Panc1 (cell line): Measurements from ENCODE around the gene TRIM39. TPM values are rescaled to one million over a fixed set of nuclear protein-coding genes. Genes with fewer than 3 reads are reported as not detected.

Source experiments
- ATAC-seq: fragments of 200-7000 bp; cut with Tn5 transposase; 2 replicates; pipeline ENCODE4 v1.9.1; 2020; ENCODE audit warnings: mild to moderate bottlenecking, moderate library complexity
- BruUV-seq: library from RNA; stranded (reverse); fragments of 400-500 nt; replicated peaks from 2 replicates; lab custom pipeline; 2021; lab: Mats Ljungman, UMichigan
- CTCF ChIA-PET: fragments of 300-600 bp; sonication (Branson Sonifier 250); formaldehyde crosslinking; loops from one replicate; lab custom pipeline; 2022; ENCODE audit warnings: antibody characterized with exemption; lab: Charles Lee
- POLR2A ChIA-PET: fragments of 300-600 bp; sonication (Branson Sonifier 250); formaldehyde crosslinking; loops from one replicate; lab custom pipeline; 2022; ENCODE audit warnings: antibody characterized with exemption; lab: Charles Lee
- DNase-seq: peaks from one replicate; pipeline ENCODE4 v3.0.0-alpha.2; 2010; ENCODE audit warnings: low read depth, low spot score
- H3K27ac ChIP-seq: 2 replicates; pipeline ENCODE4 v1.5.1; 2011; ENCODE audit warnings: mild to moderate bottlenecking, low read length, inconsistent platforms
- H3K27me3 ChIP-seq: fragments of 200-500 bp; sonication (Bioruptor generic); 2 replicates; pipeline ENCODE4 v1.6.0; 2014; ENCODE audit warnings: low read length, inconsistent platforms; ENCODE audit not compliant: control insufficient read depth, insufficient read depth
- H3K36me3 ChIP-seq: fragments of 200-500 bp; sonication (Bioruptor generic); 2 replicates; pipeline ENCODE4 v1.5.1; 2014; ENCODE audit warnings: inconsistent platforms, mild to moderate bottlenecking, low read length, moderate library complexity; ENCODE audit not compliant: control insufficient read depth, insufficient read depth
- H3K4me1 ChIP-seq: 2 replicates; pipeline ENCODE4 v1.5.1; 2011; ENCODE audit warnings: inconsistent platforms, mild to moderate bottlenecking, low read length, moderate library complexity; ENCODE audit not compliant: control insufficient read depth, insufficient read depth
- H3K4me3 ChIP-seq, 2 experiments: 2 replicates each; pipeline ENCODE4 v1.5.1; 2011 to 2012; ENCODE audit warnings: low read depth in 2 of 2, low read length in 2 of 2, mild to moderate bottlenecking in 2 of 2, inconsistent platforms in 1 of 2, moderate library complexity in 1 of 2
- H3K9me3 ChIP-seq: fragments of 200-500 bp; sonication (Bioruptor generic); 2 replicates; pipeline ENCODE4 v1.5.1; 2014; ENCODE audit warnings: low read depth, mild to moderate bottlenecking, inconsistent platforms, low read length, moderate library complexity; ENCODE audit not compliant: control insufficient read depth, insufficient read depth
- CTCF ChIP-seq: fragments of 450-650 bp; IDR thresholded peaks from 2 replicates; pipeline ENCODE4 v1.5.1; 2017; ENCODE audit warnings: mild to moderate bottlenecking
- POLR2AphosphoS5 ChIP-seq: IDR thresholded peaks from 2 replicates; pipeline ENCODE4 v1.6.1; 2012; ENCODE audit warnings: mild to moderate bottlenecking, low read depth, low read length, moderate library complexity
- SIN3A ChIP-seq: IDR thresholded peaks from 2 replicates; pipeline ENCODE4 v1.6.1; 2012; ENCODE audit warnings: low read depth, mild to moderate bottlenecking, low read length, moderate library complexity, borderline replicate concordance; ENCODE audit not compliant: insufficient read depth
- TCF7L2 ChIP-seq: IDR thresholded peaks from 2 replicates; pipeline ENCODE4 v1.6.1; 2011; ENCODE audit warnings: mild to moderate bottlenecking, low read depth, low read length, inconsistent platforms
- in situ Hi-C: cut with HindIII; loops from 2 replicates; pipeline ENCODE4 v1.10.0; 2016; ENCODE audit warnings: low sequenced_read_pairs, low pct_unique_long_range_greater_than_20kb
- intact Hi-C: fragments of 100-400 bp; cut with micrococcal nuclease; formaldehyde crosslinking; loops from one replicate; pipeline ENCODE4 v1.10.0; 2022; ENCODE audit not compliant: unreplicated experiment
- total RNA-seq: library from RNA; stranded (reverse); gene quantifications from one replicate; pipeline ENCODE4 v1.2.1, GENCODE V29; 2021; ENCODE audit not compliant: unreplicated experiment
- TF ChIP-seq, protein P1 (sequence below), 2 experiments: IDR thresholded peaks; 2 replicates each; pipeline ENCODE4 v1.6.1; 2011 to 2012; ENCODE audit warnings: low read depth in 2 of 2, control low read depth in 1 of 2, low read length in 1 of 2, mild to moderate bottlenecking in 1 of 2, moderate library complexity in 1 of 2; ENCODE audit not compliant: insufficient read depth in 1 of 2

Gene TRIM39
- total RNA-seq, 1 experiment from 2014 or later: 13.4 TPM

GRCh38 chr6:30287139-30287538 lies 39.6 kb upstream of the TRIM39 start:
- no peak for TF ChIP-seq POLR2AphosphoS5
- no peak for TF ChIP-seq CTCF
- no peak for TF ChIP-seq TCF7L2
- TF ChIP-seq, protein P1, sequence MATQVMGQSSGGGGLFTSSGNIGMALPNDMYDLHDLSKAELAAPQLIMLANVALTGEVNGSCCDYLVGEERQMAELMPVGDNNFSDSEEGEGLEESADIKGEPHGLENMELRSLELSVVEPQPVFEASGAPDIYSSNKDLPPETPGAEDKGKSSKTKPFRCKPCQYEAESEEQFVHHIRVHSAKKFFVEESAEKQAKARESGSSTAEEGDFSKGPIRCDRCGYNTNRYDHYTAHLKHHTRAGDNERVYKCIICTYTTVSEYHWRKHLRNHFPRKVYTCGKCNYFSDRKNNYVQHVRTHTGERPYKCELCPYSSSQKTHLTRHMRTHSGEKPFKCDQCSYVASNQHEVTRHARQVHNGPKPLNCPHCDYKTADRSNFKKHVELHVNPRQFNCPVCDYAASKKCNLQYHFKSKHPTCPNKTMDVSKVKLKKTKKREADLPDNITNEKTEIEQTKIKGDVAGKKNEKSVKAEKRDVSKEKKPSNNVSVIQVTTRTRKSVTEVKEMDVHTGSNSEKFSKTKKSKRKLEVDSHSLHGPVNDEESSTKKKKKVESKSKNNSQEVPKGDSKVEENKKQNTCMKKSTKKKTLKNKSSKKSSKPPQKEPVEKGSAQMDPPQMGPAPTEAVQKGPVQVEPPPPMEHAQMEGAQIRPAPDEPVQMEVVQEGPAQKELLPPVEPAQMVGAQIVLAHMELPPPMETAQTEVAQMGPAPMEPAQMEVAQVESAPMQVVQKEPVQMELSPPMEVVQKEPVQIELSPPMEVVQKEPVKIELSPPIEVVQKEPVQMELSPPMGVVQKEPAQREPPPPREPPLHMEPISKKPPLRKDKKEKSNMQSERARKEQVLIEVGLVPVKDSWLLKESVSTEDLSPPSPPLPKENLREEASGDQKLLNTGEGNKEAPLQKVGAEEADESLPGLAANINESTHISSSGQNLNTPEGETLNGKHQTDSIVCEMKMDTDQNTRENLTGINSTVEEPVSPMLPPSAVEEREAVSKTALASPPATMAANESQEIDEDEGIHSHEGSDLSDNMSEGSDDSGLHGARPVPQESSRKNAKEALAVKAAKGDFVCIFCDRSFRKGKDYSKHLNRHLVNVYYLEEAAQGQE (IDR thresholded peaks at IDR 0.05; ENCODE audit: insufficient read depth in 1 of 2, low read depth in 2 of 2, low read length in 1 of 2): no peak
- no peak for TF ChIP-seq SIN3A
- peaks cover 49% of the 10 kb centered on the region for H3K9me3 ChIP-seq
- no peak overlapping the region for H3K27ac ChIP-seq
- no peaks in the 10 kb centered on the region for H3K4me1 ChIP-seq
- H3K27me3 ChIP-seq: no peaks in the 10 kb centered on the region
- in situ Hi-C loops (no loop called here), intact Hi-C loops (no loop called here)
- no peak overlapping the region for H3K4me3 ChIP-seq
- CTCF ChIA-PET: no interaction called here
- ATAC-seq (no peak), DNase-seq (no peak)
- POLR2A ChIA-PET: no interaction called here
- BruUV-seq: no TSS peak
- peaks cover 2% of the 10 kb centered on the region; the same call in 1 of the 2 replicates for H3K36me3 ChIP-seq

- DNase-seq (no peak), ATAC-seq (no peak)
- H3K27me3 ChIP-seq: no peaks in the 10 kb centered on the region
- H3K9me3 ChIP-seq: no peaks in the 10 kb centered on the region
- intact Hi-C loops: no loop called here
- no peaks in the 10 kb centered on the region for H3K4me1 ChIP-seq
- TF ChIP-seq, protein P1 (IDR thresholded peaks at IDR 0.05; ENCODE audit: insufficient read depth in 1 of 2, low read depth in 2 of 2, low read length in 1 of 2): no peak
- no peak for TF ChIP-seq POLR2AphosphoS5
- no peak for TF ChIP-seq SIN3A
- TF ChIP-seq TCF7L2: no peak
- TF ChIP-seq CTCF: no peak
- BruUV-seq: no TSS peak
- POLR2A ChIA-PET: no interaction called here
- H3K27ac ChIP-seq: no peak overlapping the region
- H3K36me3 ChIP-seq: no peaks in the 10 kb centered on the region; the same call in 1 of the 2 replicates
- no peak overlapping the region for H3K4me3 ChIP-seq
- in situ Hi-C loops: no loop called here
- CTCF ChIA-PET: no interaction called here
Measured at GRCh38 chr6:30295837-30296236, 30.9 kb upstream of the TRIM39 start.
